Vagina (tissue), 2 donors: Measurements from ENCODE around the gene TNFRSF8. TPM values are rescaled to one million over a fixed set of nuclear protein-coding genes. Genes with fewer than 3 reads are reported as not detected.

Source experiments
- DNase-seq, 2 donors: peaks; one replicate each; pipeline ENCODE4 v3.0.0-alpha.2; 2017; ENCODE audit errors: extremely low spot score in 2 of 2
- H3K27ac ChIP-seq: fragments of 200-600 bp; sonication (generic); one replicate; pipeline ENCODE4 v1.5.1; 2019
- H3K27me3 ChIP-seq: fragments of 200-600 bp; sonication (generic); one replicate; pipeline ENCODE4 v1.5.1; 2019
- H3K36me3 ChIP-seq, 2 donors: fragments of 200-600 bp; sonication (generic); one replicate each; pipeline ENCODE4 v1.5.1; 2017 to 2019
- H3K4me1 ChIP-seq: fragments of 200-600 bp; sonication (generic); one replicate; pipeline ENCODE4 v1.5.1; 2019
- H3K4me3 ChIP-seq, 2 donors: fragments of 200-600 bp; sonication (generic); 1 replicate in 1 of 2; 2 replicates in 1 of 2; pipeline ENCODE4 v1.5.1; 2016 to 2019
- H3K9me3 ChIP-seq: fragments of 200-600 bp; sonication (generic); one replicate; pipeline ENCODE4 v1.5.1; 2019
- CTCF ChIP-seq, 3 experiments: fragments of 450-650 bp in 2 of 3; fragments of 200-600 bp in 1 of 3; sonication (generic) in 1 of 3; IDR thresholded peaks; one replicate each; pipeline ENCODE4 v1.5.1; 2017 to 2019; ENCODE audit warnings: antibody characterized with exemption in 3 of 3, mild to moderate bottlenecking in 2 of 3, moderate library complexity in 2 of 3
- POLR2A ChIP-seq, 2 donors: fragments of 450-650 bp; IDR thresholded peaks; one replicate each; pipeline ENCODE4 v1.6.1; 2017; ENCODE audit warnings: antibody characterized with exemption in 2 of 2, mild to moderate bottlenecking in 2 of 2, moderate library complexity in 2 of 2
- POLR2AphosphoS5 ChIP-seq, 2 donors: sonication (generic); formaldehyde crosslinking; IDR thresholded peaks; one replicate each; pipeline ENCODE4 v1.9.0; 2017; ENCODE audit warnings: antibody characterized with exemption in 2 of 2, mild to moderate bottlenecking in 2 of 2, low read depth in 1 of 2; ENCODE audit not compliant: insufficient read depth in 1 of 2
- intact Hi-C: fragments of 100-400 bp; cut with DNase I; formaldehyde crosslinking; loops from one replicate; pipeline ENCODE4 v1.15.1; 2023
- total RNA-seq: library from RNA; depleted of rRNA; stranded (reverse); fragments of >200 nt; gene quantifications from one replicate; pipeline ENCODE4 v1.2.3, GENCODE V29; 2016

TNFRSF8 gene
- total RNA-seq, 1 donor from 2014 or later = 1.2 TPM

- Histone ChIP-seq H3K27me3 (no peaks in the 10 kb centered on the region), H3K4me3 (no peak overlapping the region), H3K27ac (no peak overlapping the region), H3K36me3 (peaks cover 0 to 50% of the 10 kb centered on the region in 2 donors), H3K9me3 (no peaks in the 10 kb centered on the region), H3K4me1 (no peaks in the 10 kb centered on the region)
- DNase-seq = no peak
- TF ChIP-seq CTCF (IDR thresholded peaks at IDR 0.05) (no peak), POLR2AphosphoS5 (IDR thresholded peaks at IDR 0.05; ENCODE audit: insufficient read depth in 1 of 2, low read depth in 1 of 2) (no peak), POLR2A (IDR thresholded peaks at IDR 0.05) (no peak)
- intact Hi-C loops = no loop called here
Measured at GRCh38 chr1:12028248-12028647, 34.9 kb upstream of the TNFRSF8 start.

GRCh38 chr1:12028957-12029511 is 34.1 kb upstream of the TNFRSF8 start:
- TF ChIP-seq CTCF (IDR thresholded peaks at IDR 0.05) (no peak), POLR2A (IDR thresholded peaks at IDR 0.05) (no peak), POLR2AphosphoS5 (IDR thresholded peaks at IDR 0.05; ENCODE audit: insufficient read depth in 1 of 2, low read depth in 1 of 2) (no peak)
- intact Hi-C loops = no loop called here
- DNase-seq = no peak
- no peaks in the 10 kb centered on the region for H3K27me3 ChIP-seq
- H3K4me1 ChIP-seq = no peaks in the 10 kb centered on the region
- no peak overlapping the region for H3K27ac ChIP-seq
- H3K36me3 ChIP-seq = peaks cover 0 to 44% of the 10 kb centered on the region in 2 donors
- H3K4me3 ChIP-seq = no peak overlapping the region
- H3K9me3 ChIP-seq = no peaks in the 10 kb centered on the region

- Histone ChIP-seq H3K4me1 (no peaks in the 10 kb centered on the region), H3K9me3 (no peaks in the 10 kb centered on the region), H3K4me3 (no peak overlapping the region), H3K36me3 (peaks cover 0 to 38% of the 10 kb centered on the region in 2 donors), H3K27me3 (no peaks in the 10 kb centered on the region), H3K27ac (no peak overlapping the region)
- intact Hi-C loops = no loop called here
- DNase-seq = no peak
- no peak for TF ChIP-seq POLR2A (IDR thresholded peaks at IDR 0.05)
- no peak for TF ChIP-seq POLR2AphosphoS5 (IDR thresholded peaks at IDR 0.05; ENCODE audit: insufficient read depth in 1 of 2, low read depth in 1 of 2)
- TF ChIP-seq CTCF (IDR thresholded peaks at IDR 0.05) = no peak
Measured at GRCh38 chr1:12029720-12030339, 33.3 kb upstream of the TNFRSF8 start.

GRCh38 chr1:12031039-12031980 is 31.8 kb upstream of the TNFRSF8 start:
- Histone ChIP-seq H3K4me1 (no peaks in the 10 kb centered on the region), H3K27ac (no peak overlapping the region), H3K4me3 (no peak overlapping the region), H3K36me3 (peaks cover 0 to 30% of the 10 kb centered on the region in 2 donors), H3K27me3 (no peaks in the 10 kb centered on the region), H3K9me3 (no peaks in the 10 kb centered on the region)
- intact Hi-C loops = no loop called here
- TF ChIP-seq POLR2AphosphoS5 (IDR thresholded peaks at IDR 0.05; ENCODE audit: insufficient read depth in 1 of 2, low read depth in 1 of 2) (no peak), CTCF (IDR thresholded peaks at IDR 0.05) (no peak), POLR2A (IDR thresholded peaks at IDR 0.05) (no peak)
- DNase-seq = no peak
